PC-3 (cell line): ENCODE measurements around the gene SCARB1. TPM values are rescaled to one million over a fixed set of nuclear protein-coding genes. Genes with fewer than 3 reads are reported as not detected.

Experiments used
- ATAC-seq: fragments of 200-7000 bp; cut with Tn5 transposase; 2 replicates; pipeline ENCODE4 v1.9.1; 2020; ENCODE audit warnings: mild to moderate bottlenecking, moderate library complexity
- BruUV-seq: library from RNA; stranded (reverse); fragments of 400-500 nt; replicated peaks from 2 replicates; lab custom pipeline; 2021; lab: Mats Ljungman, UMichigan
- CTCF ChIA-PET: fragments of 300-600 bp; sonication (Branson Sonifier 250); formaldehyde crosslinking; loops from one replicate; lab custom pipeline; 2022; ENCODE audit warnings: antibody characterized with exemption; lab: Charles Lee
- POLR2A ChIA-PET: fragments of 300-600 bp; sonication (Branson Sonifier 250); formaldehyde crosslinking; loops from one replicate; lab custom pipeline; 2022; ENCODE audit warnings: antibody characterized with exemption; ENCODE audit not compliant: unreplicated experiment; lab: Charles Lee
- DNase-seq: peaks from one replicate; pipeline ENCODE4 v3.0.0-alpha.2; 2015
- H2AFZ ChIP-seq: fragments of 300-600 bp; sonication (generic); 2 replicates; pipeline ENCODE4 v1.6.0; 2016; ENCODE audit warnings: antibody characterized with exemption, low read length
- H3F3A ChIP-seq: fragments of 300-600 bp; sonication (generic); one replicate; pipeline ENCODE4 v1.6.0; 2017; ENCODE audit warnings: antibody characterized with exemption, low read length, control low read depth, mild to moderate bottlenecking; ENCODE audit not compliant: unreplicated experiment
- H3K27ac ChIP-seq: fragments of 300-600 bp; sonication (generic); 2 replicates; pipeline ENCODE4 v1.5.1; 2016; ENCODE audit warnings: mild to moderate bottlenecking, low read length
- H3K27me3 ChIP-seq: fragments of 300-600 bp; sonication (generic); 2 replicates; pipeline ENCODE4 v1.6.1; 2016; ENCODE audit warnings: low read length, mixed read lengths
- H3K36me3 ChIP-seq: fragments of 300-600 bp; sonication (generic); 2 replicates; pipeline ENCODE4 v1.6.1; 2016; ENCODE audit warnings: low read depth, mixed run types, low read length, mixed read lengths
- H3K4me1 ChIP-seq: fragments of 300-600 bp; sonication (generic); 2 replicates; pipeline ENCODE4 v1.5.1; 2016; ENCODE audit warnings: low read length; ENCODE audit not compliant: insufficient read depth
- H3K4me2 ChIP-seq: fragments of 300-600 bp; sonication (generic); 2 replicates; pipeline ENCODE4 v1.6.0; 2016; ENCODE audit warnings: low read length
- H3K4me3 ChIP-seq: fragments of 300-600 bp; sonication (generic); 2 replicates; pipeline ENCODE4 v1.5.1; 2016; ENCODE audit warnings: mild to moderate bottlenecking, low read length, mixed read lengths
- H3K79me2 ChIP-seq: fragments of 300-600 bp; sonication (generic); 2 replicates; pipeline ENCODE4 v1.6.1; 2017; ENCODE audit warnings: low read length, mixed read lengths
- H3K9ac ChIP-seq: fragments of 300-600 bp; sonication (generic); 2 replicates; pipeline ENCODE4 v1.6.0; 2016; ENCODE audit warnings: mild to moderate bottlenecking, low read length
- H3K9me2 ChIP-seq: fragments of 300-600 bp; sonication (generic); replicated peaks from 2 replicates; pipeline ENCODE4 v1.6.1; 2016; ENCODE audit warnings: mixed run types, low read length, mixed read lengths
- H3K9me3 ChIP-seq: fragments of 300-600 bp; sonication (generic); 2 replicates; pipeline ENCODE4 v1.6.1; 2016; ENCODE audit warnings: low read length, mixed read lengths
- H4K20me1 ChIP-seq: fragments of 300-600 bp; sonication (generic); 2 replicates; pipeline ENCODE4 v1.6.1; 2016; ENCODE audit warnings: low read length, mixed read lengths
- CTCF ChIP-seq: fragments of 300-600 bp; sonication (generic); conservative IDR thresholded peaks from 2 replicates; pipeline ENCODE4 v1.5.1; 2017; ENCODE audit warnings: antibody characterized with exemption, low read depth, mild to moderate bottlenecking, low read length
- EZH2 ChIP-seq: fragments of 300-600 bp; sonication (generic); IDR thresholded peaks from one replicate; pipeline ENCODE4 v1.6.1; 2017; ENCODE audit warnings: antibody characterized with exemption, mild to moderate bottlenecking, low read length; ENCODE audit not compliant: unreplicated experiment
- EZH2phosphoT487 ChIP-seq: fragments of 300-600 bp; sonication (generic); IDR thresholded peaks from 2 replicates; pipeline ENCODE4 v1.6.1; 2018; ENCODE audit warnings: mild to moderate bottlenecking, antibody characterized with exemption, low read length, borderline replicate concordance
- intact Hi-C: fragments of 100-400 bp; cut with micrococcal nuclease; formaldehyde crosslinking; loops from 2 replicates; pipeline ENCODE4 v1.9.0; 2023
- total RNA-seq: library from RNA; depleted of rRNA; stranded (reverse); fragments of >200 nt; gene quantifications from 2 replicates; pipeline ENCODE4 v1.2.3, GENCODE V29; 2014

Gene SCARB1
- total RNA-seq, 1 experiment from 2014 or later = 79.1 TPM

DNA sequence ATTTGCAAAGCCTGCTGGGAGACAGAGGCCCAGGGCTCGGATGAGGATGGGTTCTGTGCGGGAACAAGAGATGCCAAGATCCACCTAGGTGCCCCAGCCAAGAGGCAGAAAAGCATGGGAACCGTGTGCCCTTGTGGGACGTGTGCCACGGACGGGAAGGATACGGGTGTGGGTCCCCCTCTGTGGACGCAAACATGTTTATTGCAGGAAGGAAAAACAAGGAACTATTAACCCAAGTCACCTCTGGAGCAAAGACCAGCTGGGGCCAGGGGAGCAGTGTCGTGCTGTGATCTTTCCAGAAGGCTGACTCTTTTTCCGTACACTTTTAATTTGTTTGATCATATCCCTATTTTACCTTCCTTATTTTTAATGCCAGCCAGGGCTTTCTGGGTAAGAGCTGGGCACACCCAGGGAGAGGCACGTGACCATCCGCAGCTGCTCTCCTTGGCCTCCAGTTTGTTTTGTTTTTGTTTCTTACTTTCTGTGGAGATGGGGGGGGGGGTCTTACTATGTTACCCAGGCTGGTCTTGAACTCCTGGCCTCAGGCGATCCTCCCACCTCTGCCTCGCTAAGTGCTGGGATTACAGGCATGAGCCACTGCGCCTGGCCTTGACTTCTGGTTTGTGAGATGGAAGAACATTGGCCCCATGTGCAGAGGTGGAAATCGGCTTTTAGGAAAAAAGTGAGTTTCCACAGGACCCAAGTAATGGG, 20.7 kb downstream of the SCARB1 start:
- BruUV-seq = no TSS peak
- H3K27me3 ChIP-seq = no peaks in the 10 kb centered on the region
- H3K9me3 ChIP-seq = no peaks in the 10 kb centered on the region
- no peaks in the 10 kb centered on the region for H3K9me2 ChIP-seq
- intact Hi-C loops = no loop called here
- TF ChIP-seq CTCF = no peak
- TF ChIP-seq EZH2phosphoT487 = no peak
- no peak for TF ChIP-seq EZH2
- H3K4me2 ChIP-seq = no peak overlapping the region
- ChIA-PET POLR2A (no interaction called here), CTCF (no interaction called here)
- H3K79me2 ChIP-seq = peaks cover 65% of the 10 kb centered on the region
- no peaks in the 10 kb centered on the region for H3F3A ChIP-seq
- no peaks in the 10 kb centered on the region for H3K36me3 ChIP-seq
- ATAC-seq = no peak
- peaks cover 12% of the 10 kb centered on the region for H3K4me1 ChIP-seq
- H3K27ac ChIP-seq = no peak overlapping the region
- no peak overlapping the region for H3K9ac ChIP-seq
- H4K20me1 ChIP-seq = no peaks in the 10 kb centered on the region
- no peak overlapping the region for H2AFZ ChIP-seq
- no peak for DNase-seq
- no peak overlapping the region for H3K4me3 ChIP-seq

DNA sequence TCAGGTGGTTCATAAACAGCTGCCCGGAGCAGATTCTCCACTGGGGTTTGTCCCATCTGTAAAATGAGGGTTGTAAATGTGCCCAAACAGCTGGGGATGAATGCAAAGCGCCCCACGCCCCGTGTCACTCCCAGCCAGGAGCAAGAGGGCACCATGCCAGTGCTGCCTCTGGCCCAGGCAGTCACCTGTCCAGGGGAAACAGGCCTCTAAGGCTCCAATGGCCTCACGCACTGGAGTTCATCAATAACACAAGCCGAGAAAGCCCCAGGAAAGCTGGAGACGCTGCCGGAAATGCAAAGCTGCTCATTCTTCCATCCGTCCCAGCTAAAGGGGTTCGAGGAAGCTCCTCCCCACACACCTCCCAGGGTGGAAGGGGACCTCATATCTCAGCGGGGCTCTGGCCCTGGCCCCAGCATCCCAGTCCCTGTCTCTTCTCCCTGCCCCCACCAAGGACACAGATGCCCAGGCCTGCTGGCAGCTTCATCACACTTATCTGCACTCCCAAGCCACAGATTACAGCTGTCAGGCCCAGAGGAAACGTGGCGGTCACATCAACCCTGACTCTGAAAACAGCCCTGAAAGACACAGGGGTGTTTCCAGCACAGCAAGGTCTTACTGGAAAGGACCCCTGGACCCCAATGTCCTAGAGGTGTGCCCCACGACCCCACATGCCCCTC, 21.5 kb downstream of the SCARB1 start:
- Histone ChIP-seq H2AFZ (no peak overlapping the region), H3K27me3 (no peaks in the 10 kb centered on the region), H3K4me2 (no peak overlapping the region), H3K9me3 (no peaks in the 10 kb centered on the region), H3K4me1 (peaks cover 19% of the 10 kb centered on the region), H3F3A (no peaks in the 10 kb centered on the region), H3K79me2 (peaks cover 64% of the 10 kb centered on the region), H3K9me2 (no peaks in the 10 kb centered on the region), H3K9ac (no peak overlapping the region), H3K4me3 (no peak overlapping the region), H3K27ac (no peak overlapping the region), H3K36me3 (no peaks in the 10 kb centered on the region), H4K20me1 (no peaks in the 10 kb centered on the region)
- no peak for ATAC-seq
- TF ChIP-seq CTCF (no peak), EZH2phosphoT487 (no peak), EZH2 (no peak)
- ChIA-PET POLR2A (no interaction called here), CTCF (no interaction called here)
- DNase-seq = no peak
- BruUV-seq = no TSS peak
- intact Hi-C loops = no loop called here

DNA sequence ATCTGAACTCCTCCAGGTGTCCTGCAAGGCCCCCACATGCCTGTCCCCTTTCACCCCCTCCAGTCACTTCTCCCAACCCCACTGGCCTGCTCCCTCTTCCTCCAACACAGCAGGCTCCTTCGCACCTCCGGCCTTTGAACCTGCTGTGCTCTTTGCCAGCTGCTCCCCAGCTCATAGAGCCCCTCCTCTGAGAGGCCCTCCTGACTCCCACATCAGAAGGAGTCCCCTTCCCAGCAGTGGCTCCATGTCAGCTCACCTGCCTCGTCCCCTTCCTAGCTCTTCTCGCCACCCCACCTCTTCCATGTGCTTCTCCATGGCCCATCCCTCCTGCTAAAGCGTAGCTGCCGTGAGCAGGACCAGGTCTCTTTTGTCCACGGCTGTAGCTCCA, 22.1 kb downstream of the SCARB1 start:
- no peak for ATAC-seq
- Histone ChIP-seq H4K20me1 (no peaks in the 10 kb centered on the region), H3K9me3 (no peaks in the 10 kb centered on the region), H2AFZ (no peak overlapping the region), H3K9ac (no peak overlapping the region), H3K4me2 (no peak overlapping the region), H3F3A (no peaks in the 10 kb centered on the region), H3K79me2 (peaks cover 64% of the 10 kb centered on the region), H3K27me3 (no peaks in the 10 kb centered on the region), H3K27ac (no peak overlapping the region), H3K36me3 (no peaks in the 10 kb centered on the region), H3K4me3 (no peak overlapping the region), H3K4me1 (peaks cover 25% of the 10 kb centered on the region), H3K9me2 (no peaks in the 10 kb centered on the region)
- no peak for DNase-seq
- ChIA-PET POLR2A (no interaction called here), CTCF (no interaction called here)
- intact Hi-C loops = no loop called here
- TF ChIP-seq EZH2 (no peak), EZH2phosphoT487 (no peak), CTCF (no peak)
- no TSS peak for BruUV-seq
